ENCODE results near the gene ELOVL5.

The ELOVL5 gene

GRCh38 chr6:53331678-53332077 is 17.1 kb downstream of the ELOVL5 start:
- no peak overlapping the region for H3K27ac ChIP-seq
- ChIA-PET POLR2A (ENCODE audit: low non-redundant PET) (no interaction called here), CTCF (no interaction called here)
- TF ChIP-seq CTCF (conservative IDR thresholded peaks at IDR 0.05; ENCODE audit: low read depth): no peak
- no peak for DNase-seq (ENCODE audit: low spot score)

- CTCF ChIA-PET: interaction anchor here (0.7 kb wide), 1 partner anchor 222 kb away, joined by 9 read pairs; no protein-coding TSS in a partner anchor
- no peak for DNase-seq (ENCODE audit: low spot score)
- POLR2A ChIA-PET (ENCODE audit: low non-redundant PET): no interaction called here
- TF ChIP-seq CTCF (conservative IDR thresholded peaks at IDR 0.05; ENCODE audit: low read depth): no peak
- no peak overlapping the region for H3K27ac ChIP-seq
Measured at GRCh38 chr6:53330137-53330536, 18.6 kb downstream of the ELOVL5 start.

GRCh38 chr6:53328375-53328774 is 20.4 kb downstream of the ELOVL5 start:
- POLR2A ChIA-PET (ENCODE audit: low non-redundant PET): no interaction called here
- no peak overlapping the region for H3K27ac ChIP-seq

GRCh38 chr6:53327017-53327395 is 21.7 kb downstream of the ELOVL5 start:
- no peak for DNase-seq (ENCODE audit: low spot score)
- ChIA-PET POLR2A (ENCODE audit: low non-redundant PET) (no interaction called here), CTCF (no interaction called here)
- no peak for TF ChIP-seq CTCF (conservative IDR thresholded peaks at IDR 0.05; ENCODE audit: low read depth)
- peak overlapping the region; percentile 96 for H3K27ac ChIP-seq

More at GRCh38 chr6:53328375-53328774, 20.4 kb downstream of the ELOVL5 start:
- CTCF ChIA-PET: interaction anchor here (0.5 to 1.2 kb wide), 7 partner anchors 9 to 388 kb away, joined by 3 to 5 read pairs (median 3); partner anchors contain the start of gene ELOVL5
- no peak for DNase-seq (ENCODE audit: low spot score)
- no peak for TF ChIP-seq CTCF (conservative IDR thresholded peaks at IDR 0.05; ENCODE audit: low read depth)

- H3K27ac ChIP-seq: peak overlapping the region; percentile 96
- CTCF ChIA-PET: no interaction called here
- peak; percentile 90 for DNase-seq (ENCODE audit: low spot score)
- POLR2A ChIA-PET (ENCODE audit: low non-redundant PET): no interaction called here
- TF ChIP-seq CTCF (conservative IDR thresholded peaks at IDR 0.05; ENCODE audit: low read depth): no peak
Measured at GRCh38 chr6:53326372-53327016, 22.3 kb downstream of the ELOVL5 start.

GRCh38 chr6:53325785-53326184 is 23.0 kb downstream of the ELOVL5 start:
- ChIA-PET CTCF (no interaction called here), POLR2A (ENCODE audit: low non-redundant PET) (no interaction called here)
- TF ChIP-seq CTCF (conservative IDR thresholded peaks at IDR 0.05; ENCODE audit: low read depth): no peak
- no peak for DNase-seq (ENCODE audit: low spot score)
- peak overlapping the region; percentile 96 for H3K27ac ChIP-seq

All from RWPE1 (cell line).